Glomerular visceral epithelial cell (primary cell): ENCODE measurements around the gene KLRG1.

Source experiments
- DNase-seq: peaks from one replicate; pipeline ENCODE4 v3.0.0-alpha.2; 2016; ENCODE audit errors: extremely low spot score

The KLRG1 gene

DNA sequence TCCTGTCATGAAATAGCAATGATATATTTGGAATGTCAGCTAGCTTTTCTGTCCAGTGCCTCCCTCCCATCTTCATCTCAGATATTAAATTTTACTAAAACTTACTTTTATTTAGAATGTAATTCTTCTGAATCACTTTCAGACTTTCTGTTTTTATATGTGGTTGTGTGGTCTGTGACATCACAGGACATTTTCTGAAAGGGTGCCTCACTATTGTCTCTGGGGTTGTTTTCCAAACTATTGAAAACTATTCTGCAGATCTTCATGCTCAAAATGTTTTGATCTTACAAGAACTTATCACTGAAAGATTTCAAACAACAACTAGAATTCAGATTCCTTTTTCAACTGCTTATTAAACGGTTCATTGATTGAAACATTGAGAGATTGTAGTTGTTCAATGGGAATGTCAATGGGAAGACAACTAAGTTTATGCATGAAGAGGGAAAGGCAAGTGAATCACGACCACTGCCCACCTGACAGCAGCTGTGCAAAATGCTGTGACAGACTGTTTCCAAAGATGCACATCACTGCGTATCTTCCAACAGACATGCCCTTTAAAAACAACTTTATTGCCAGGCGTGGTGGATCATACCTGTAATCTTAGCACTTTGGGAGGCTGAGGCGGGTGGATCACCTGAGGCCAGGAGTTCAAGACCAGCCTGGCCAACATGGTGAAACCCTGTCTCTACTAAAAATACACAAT lies 51.3 kb downstream of the KLRG1 start:
- no peak for DNase-seq

DNA sequence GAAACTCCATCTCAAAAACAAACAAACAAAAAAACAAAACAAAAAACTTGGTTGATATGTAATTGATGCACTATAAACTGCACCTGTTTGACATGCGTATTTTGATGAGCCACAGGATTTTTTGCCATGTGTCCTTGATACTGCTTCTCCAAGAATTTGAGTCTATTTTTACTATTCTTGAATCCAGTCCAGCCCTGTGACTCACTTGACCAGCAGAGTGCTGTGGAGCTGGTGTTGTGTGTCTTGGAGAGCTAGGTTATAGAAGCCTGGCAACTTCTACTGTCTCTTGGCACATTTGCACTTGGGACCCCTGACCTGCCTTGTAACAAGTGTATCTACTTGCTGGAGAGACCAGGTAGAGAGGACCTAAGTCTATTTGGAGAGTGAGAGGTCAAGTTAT lies 52.0 kb downstream of the KLRG1 start:
- no peak for DNase-seq

DNA sequence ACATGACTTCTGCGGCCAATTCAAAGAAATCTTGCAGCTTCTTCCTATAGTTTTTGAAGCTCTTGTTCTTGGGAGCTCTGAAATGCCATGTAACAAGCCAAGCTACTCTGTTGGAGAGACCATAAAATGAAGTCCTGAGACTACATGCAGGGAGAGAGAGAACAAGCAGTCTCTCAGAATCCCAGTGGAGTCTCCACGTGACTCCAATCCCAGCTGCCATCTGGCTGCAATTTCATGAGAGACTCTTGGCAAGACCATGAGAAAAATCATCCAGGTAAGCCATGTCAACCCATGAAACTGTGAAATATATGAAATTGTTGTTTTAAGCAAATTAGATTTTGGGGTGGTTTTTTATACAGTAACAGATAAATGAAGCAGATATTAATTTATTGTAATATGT lies 54.4 kb downstream of the KLRG1 start:
- no peak for DNase-seq

DNA sequence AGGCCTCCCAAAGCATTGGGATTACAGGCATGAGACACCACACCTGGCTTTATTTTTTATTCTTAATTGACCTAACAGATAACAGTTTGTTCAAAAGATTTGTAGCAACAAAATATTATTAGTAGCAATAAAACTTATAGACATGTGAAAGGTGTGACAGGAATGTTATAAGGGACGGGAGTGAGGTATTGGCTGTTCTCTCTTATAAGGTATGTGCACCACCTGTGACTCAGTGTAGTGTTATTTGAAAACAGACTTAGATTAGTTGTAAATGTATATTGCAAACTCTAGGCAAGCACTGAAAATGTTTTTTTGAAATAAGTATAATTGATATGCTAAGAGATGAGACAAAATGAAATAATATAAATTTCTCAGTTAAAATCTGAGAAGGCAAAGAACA lies 57.8 kb downstream of the KLRG1 start:
- no peak for DNase-seq

DNA sequence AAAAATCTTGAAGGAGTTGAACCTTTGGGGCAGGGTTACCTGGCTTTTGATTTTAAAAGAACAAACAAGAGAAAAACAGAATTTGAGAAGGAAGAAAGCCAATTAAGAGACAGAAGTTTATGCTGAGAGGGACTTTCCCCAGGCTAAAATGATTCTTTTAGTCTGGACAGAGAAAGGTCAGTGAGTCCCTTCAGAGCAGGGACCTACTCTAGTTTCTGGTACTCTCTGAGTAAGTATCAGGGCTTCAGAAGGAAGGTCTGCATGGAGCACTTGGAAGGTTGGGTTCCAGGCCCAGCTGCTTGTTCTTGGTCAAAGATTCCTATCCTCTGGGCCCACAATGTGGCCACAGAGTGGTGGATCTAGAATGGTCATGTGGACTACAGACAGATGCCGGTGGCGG lies 59.6 kb downstream of the KLRG1 start:
- no peak for DNase-seq

DNA sequence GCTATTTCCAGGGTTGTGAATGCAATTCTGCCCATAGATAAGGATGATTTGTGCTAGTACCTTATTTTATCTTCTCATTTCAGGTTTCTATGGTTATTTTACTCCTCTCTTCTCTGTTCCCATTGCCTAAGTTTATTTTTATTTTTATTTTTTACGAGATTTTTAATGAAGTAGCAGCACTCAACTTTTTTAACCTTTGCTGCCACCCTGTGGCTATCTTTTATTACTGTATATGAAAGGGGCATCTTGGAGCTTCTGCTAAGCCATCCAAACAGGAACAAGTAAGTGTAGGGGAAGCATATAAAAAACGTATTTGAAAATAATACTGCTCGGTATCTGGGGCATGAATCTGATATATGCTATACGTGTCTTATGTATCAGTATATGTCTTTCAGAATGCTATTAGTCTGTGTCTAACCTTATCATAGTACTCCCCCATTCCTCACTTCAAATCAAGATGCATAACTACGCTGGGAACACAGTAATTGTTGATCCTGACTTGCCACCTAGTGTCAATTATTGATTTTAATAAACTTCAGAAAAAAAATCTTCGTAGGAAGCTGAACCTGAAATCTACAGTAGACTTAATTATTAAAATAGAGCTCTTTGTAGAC lies 60.3 kb downstream of the KLRG1 start:
- DNase-seq: peak; percentile 25

DNA sequence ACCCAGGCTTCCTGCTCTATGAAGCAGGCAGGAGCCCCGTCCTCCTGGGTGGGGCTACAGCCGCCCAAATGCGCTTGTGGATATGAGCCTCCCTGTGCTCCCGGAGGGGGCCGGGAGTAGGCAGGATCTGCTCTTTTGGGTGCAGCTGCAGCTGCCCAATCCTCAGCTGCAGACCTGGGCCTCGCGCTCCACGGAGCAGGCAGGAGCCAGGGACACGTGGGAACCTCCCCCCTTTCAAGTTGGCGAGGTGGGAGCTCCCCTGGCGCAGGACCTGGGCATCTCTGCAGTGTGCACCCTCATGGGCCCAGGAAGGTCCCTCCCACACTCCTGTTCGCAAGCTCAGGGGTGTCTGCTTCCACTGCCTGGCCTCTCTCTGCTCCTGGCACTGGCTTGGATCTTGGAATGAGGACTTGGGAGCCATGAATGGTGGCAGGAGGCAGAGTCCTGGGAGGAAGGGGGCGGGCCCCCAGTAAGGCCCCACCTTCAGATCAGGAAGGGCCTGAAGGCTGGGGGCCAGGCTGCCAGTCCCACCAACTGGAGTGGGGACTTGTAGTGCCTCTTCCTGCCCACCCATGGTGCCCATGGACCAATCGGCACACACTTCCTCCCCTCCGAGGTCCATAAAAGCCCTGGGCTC lies 61.3 kb downstream of the KLRG1 start:
- no peak for DNase-seq

DNA sequence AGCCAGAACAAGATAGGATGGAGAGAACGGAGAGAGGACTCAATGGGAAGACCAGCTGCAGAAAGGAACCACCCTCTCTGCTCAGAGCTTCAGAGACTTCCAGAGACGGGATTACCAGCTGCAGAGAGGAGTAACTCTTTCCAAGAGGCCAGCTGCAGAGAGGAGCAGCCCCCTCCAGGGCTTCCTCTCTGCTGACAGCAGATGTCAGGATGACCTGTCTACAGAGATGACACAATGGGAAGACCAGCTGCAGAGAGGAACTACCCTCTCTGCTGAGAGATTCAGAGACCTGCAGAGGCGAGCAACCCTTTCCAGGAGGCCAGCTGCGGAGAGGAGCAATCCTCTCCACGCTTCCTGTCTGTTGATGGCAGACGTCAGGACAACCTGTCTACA lies 61.8 kb downstream of the KLRG1 start:
- no peak for DNase-seq

DNA sequence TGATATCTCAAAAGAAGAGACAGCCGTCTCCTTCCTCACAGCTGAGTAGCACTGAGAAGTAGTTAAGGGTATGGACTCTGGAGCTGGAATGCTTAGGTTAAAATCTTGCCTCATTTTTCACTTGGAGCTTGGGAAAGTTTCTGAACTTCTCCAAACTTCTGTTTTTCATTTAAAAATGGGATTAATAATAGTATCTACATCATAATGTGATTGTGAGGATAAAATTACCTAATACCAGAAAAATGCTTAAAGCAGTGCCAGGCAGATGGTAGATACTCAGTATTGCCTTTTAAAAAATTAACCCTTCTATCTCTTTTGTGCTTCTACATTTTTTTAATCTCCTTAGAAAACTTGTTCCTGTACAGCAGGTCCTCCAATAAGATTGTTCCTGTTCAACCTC lies 63.3 kb downstream of the KLRG1 start:
- DNase-seq: no peak
